Measurements from ENCODE around the gene PHACTR1. TPM values are rescaled to one million over a fixed set of nuclear protein-coding genes. Genes with fewer than 3 reads are reported as not detected.

PHACTR1 gene
- polyA plus RNA-seq, 2 of the 4 experiments (the other 2 are of a cell fraction), result not detected

DNA sequence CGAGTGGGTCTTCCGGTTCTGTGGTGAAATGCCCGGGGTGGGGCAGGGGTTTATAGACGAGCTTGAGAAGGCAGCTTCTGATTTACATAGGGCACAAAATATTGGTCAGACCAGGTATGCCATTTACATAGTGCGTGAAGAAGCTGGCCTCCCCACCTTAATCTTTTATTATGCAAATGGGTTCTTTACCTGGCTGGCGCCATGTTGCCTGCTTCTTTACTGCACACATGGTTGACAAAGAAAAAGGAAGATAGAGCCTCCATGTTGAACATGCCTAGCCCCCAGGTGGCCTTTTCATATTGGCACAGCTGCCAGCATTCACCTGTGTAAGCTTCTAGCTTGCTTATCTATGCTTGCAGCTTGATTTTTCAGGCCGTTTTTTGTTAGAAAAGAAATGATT is 276.2 kb downstream of the PHACTR1 start:
- TF ChIP-seq FOXS1 (CRISPR knock-in tag; IDR thresholded peaks at IDR 0.05), result no peak
- no peak for TF ChIP-seq MAZ (IDR thresholded peaks at IDR 0.05; ENCODE audit: borderline replicate concordance, low read depth, low read length)
- TF ChIP-seq RNF2 (IDR thresholded peaks at IDR 0.05; ENCODE audit: borderline replicate concordance, low read depth), result no peak
- TF ChIP-seq MAX (IDR thresholded peaks at IDR 0.05), result no peak
- TF ChIP-seq NPAS2 (CRISPR knock-in tag; IDR thresholded peaks at IDR 0.05; ENCODE audit: borderline replicate concordance), result no peak
- TF ChIP-seq REST (IDR thresholded peaks at IDR 0.05), result no peak
- no peak for TF ChIP-seq ZNF302 (CRISPR knock-in tag; IDR thresholded peaks at IDR 0.05)
- TF ChIP-seq, protein P1, sequence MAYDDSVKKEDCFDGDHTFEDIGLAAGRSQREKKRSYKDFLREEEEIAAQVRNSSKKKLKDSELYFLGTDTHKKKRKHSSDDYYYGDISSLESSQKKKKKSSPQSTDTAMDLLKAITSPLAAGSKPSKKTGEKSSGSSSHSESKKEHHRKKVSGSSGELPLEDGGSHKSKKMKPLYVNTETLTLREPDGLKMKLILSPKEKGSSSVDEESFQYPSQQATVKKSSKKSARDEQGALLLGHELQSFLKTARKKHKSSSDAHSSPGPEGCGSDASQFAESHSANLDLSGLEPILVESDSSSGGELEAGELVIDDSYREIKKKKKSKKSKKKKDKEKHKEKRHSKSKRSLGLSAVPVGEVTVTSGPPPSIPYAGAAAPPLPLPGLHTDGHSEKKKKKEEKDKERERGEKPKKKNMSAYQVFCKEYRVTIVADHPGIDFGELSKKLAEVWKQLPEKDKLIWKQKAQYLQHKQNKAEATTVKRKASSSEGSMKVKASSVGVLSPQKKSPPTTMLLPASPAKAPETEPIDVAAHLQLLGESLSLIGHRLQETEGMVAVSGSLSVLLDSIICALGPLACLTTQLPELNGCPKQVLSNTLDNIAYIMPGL (CRISPR knock-in tag; IDR thresholded peaks at IDR 0.05; ENCODE audit: borderline replicate concordance), result no peak
- no peak for TF ChIP-seq POLR2A (IDR thresholded peaks at IDR 0.05; ENCODE audit: low read length)
- no peak for TF ChIP-seq EHF (CRISPR knock-in tag; IDR thresholded peaks at IDR 0.05)
- no peak for TF ChIP-seq SMC3 (IDR thresholded peaks at IDR 0.05)
- no peak for TF ChIP-seq GATA3 (IDR thresholded peaks at IDR 0.05; ENCODE audit: borderline replicate concordance)
- TF ChIP-seq SREBF2 (IDR thresholded peaks at IDR 0.05), result no peak
- no peak for TF ChIP-seq HOXA7 (CRISPR knock-in tag; IDR thresholded peaks at IDR 0.05)
- H3K4me1 ChIP-seq, result no peaks in the 10 kb centered on the region
- no peak overlapping the region for H3K4me2 ChIP-seq
- H3K4me3 ChIP-seq, result no peak overlapping the region
- FAIRE-seq (no peak), DNase-seq (ENCODE audit: low read depth in 1 of 2, low spot score in 1 of 2) (no peak), ATAC-seq (no peak)
- H3K27ac ChIP-seq, result no peak overlapping the region
- CTCF ChIA-PET, result interaction anchor here (0.5 kb wide), 1 partner anchor 110 kb away, joined by 3 read pairs; no protein-coding TSS in a partner anchor
- POLR2A ChIA-PET, result no interaction called here
- peaks cover 8% of the 10 kb centered on the region; the same call in 1 of the 3 replicates for H3K9me3 ChIP-seq
- 35% methylated on average over 7 of the region's 7 CpGs for WGBS (ENCODE audit: missing lambda C conversion rate)

- Histone ChIP-seq H3K4me1 (no peaks in the 10 kb centered on the region), H3K4me3 (no peak overlapping the region), H3K9me3 (peaks cover 8% of the 10 kb centered on the region; the same call in 1 of the 3 replicates), H3K4me2 (no peak overlapping the region), H3K27ac (no peak overlapping the region)
- DNase-seq (ENCODE audit: low read depth in 1 of 2, low spot score in 1 of 2) (no peak), ATAC-seq (no peak), FAIRE-seq (no peak)
- ChIA-PET CTCF (no interaction called here), POLR2A (no interaction called here)
- TF ChIP-seq EP300 (IDR thresholded peaks at IDR 0.05) (no peak), CHD2 (IDR thresholded peaks at IDR 0.05; ENCODE audit: low read length, partially characterized antibody) (no peak), GATA3 (IDR thresholded peaks at IDR 0.05; ENCODE audit: borderline replicate concordance) (no peak), ZNF302 (CRISPR knock-in tag; IDR thresholded peaks at IDR 0.05) (no peak), RAD21 (conservative IDR thresholded peaks at IDR 0.05 in 1 of 2, IDR thresholded peaks at IDR 0.05 in 1 of 2) (no peak), SMC3 (IDR thresholded peaks at IDR 0.05) (no peak), RARB (CRISPR knock-in tag; IDR thresholded peaks at IDR 0.05) (no peak), BHLHE40 (IDR thresholded peaks at IDR 0.05; ENCODE audit: low read depth, low read length) (no peak), RCOR1 (IDR thresholded peaks at IDR 0.05; ENCODE audit: low read depth, low read length) (no peak)
- TF ChIP-seq, protein P2, sequence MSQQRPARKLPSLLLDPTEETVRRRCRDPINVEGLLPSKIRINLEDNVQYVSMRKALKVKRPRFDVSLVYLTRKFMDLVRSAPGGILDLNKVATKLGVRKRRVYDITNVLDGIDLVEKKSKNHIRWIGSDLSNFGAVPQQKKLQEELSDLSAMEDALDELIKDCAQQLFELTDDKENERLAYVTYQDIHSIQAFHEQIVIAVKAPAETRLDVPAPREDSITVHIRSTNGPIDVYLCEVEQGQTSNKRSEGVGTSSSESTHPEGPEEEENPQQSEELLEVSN (IDR thresholded peaks at IDR 0.05; ENCODE audit: borderline replicate concordance, low read depth), result no peak
- TF ChIP-seq, protein P3, sequence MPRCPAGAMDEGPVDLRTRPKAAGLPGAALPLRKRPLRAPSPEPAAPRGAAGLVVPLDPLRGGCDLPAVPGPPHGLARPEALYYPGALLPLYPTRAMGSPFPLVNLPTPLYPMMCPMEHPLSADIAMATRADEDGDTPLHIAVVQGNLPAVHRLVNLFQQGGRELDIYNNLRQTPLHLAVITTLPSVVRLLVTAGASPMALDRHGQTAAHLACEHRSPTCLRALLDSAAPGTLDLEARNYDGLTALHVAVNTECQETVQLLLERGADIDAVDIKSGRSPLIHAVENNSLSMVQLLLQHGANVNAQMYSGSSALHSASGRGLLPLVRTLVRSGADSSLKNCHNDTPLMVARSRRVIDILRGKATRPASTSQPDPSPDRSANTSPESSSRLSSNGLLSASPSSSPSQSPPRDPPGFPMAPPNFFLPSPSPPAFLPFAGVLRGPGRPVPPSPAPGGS (IDR thresholded peaks at IDR 0.05), result no peak
- WGBS (ENCODE audit: missing lambda C conversion rate), result 9% methylated on average over 5 of the region's 5 CpGs
These were observed 276.8 kb downstream of the PHACTR1 start for GRCh38 chr6:12993283-12993898.

Measured in A549 (cell line).